NCI-H82 (cell line): ENCODE results near the gene MRPS24.
"Not testable (repeated sequence)": the region's sequence is repeated elsewhere in the genome, so short reads cannot be mapped to it uniquely, and the experiment has no call there.

ENCODE experiments used
- DNase-seq: peaks from one replicate; lab custom pipeline; 2025; lab: John Stamatoyannopoulos, UW

Gene MRPS24

GRCh38 chr7:43869006-43869866 lies at the start of gene MRPS24:
Gene MRPS24, minus strand, starts transcription at chr7:43869517. Its CDS starts 22 bp downstream, at chr7:43869495.
- DNase-seq: peak; percentile 97

DNA sequence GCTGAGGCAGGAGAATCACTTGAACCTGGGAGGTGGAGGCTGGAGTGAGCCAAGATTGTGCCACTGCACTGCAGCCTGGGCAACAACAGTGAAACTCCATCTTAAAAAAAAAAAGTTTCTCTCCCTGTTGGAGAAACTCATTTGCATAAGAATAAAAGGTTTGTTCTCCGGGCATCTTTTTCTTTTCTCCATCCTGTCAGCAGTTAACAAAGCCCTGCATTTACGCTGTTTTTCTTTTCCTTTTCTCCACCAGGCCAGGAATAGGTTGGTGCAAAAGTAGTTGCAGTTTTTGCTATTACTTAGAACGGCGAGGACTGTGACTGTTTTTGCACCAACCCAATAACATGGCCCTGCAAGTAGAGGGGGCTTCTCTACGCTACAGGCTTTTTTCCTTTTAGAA lies 46.6 kb upstream of the MRPS24 start:
- no peak for DNase-seq

DNA sequence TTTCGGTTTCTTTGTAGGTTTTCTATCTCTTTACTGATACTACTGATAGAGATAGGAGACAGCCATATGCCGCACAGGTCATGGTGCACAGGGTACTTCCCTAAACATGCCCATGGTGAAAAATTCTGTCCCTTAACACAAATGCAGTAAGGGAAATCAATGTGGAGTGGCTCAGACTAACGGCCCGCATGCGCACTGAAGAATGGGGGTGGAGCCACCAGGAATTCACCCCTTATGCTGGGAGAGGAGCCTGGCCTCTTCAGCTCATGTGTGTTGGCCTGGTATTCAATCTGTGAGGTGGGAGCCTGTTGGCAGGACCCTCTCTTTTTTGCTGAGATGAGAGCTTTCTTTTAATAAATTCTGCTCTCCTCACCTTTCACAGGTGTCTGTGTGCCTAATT lies 45.5 kb upstream of the MRPS24 start:
- DNase-seq: no peak

DNA sequence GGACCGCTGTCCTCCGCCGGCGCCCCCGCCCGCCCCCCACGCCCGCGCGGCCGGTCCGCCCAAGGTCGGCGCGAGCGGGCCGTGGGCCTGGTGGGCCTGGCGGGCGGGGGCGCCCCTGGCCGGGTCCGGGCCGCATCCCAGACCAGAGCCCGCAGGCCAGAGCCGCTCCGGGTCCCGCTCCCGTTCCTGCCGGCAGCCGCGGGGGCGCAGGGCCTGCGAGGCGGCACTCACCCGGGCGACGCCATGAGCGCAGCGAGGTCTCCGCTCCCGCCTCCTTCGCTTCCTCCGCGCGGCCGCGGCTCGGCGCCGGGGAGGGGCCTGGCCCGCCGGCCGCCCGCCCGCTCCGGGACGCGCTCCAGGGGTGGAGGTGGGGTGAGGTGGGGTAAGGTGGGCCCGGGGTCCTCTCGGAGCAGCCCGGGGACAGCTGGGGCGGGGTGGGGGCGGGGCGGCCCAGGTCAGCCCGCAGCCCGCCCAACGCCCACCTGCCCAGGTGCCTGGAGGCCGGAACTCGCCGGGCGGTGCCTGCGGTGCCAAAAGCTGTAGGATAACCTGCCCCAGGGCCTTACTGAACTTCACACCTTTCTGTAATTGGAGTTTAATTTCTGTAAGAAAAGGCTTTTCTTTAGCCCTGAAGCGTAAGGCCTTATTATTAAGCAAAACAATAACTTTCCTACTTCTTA lies 37.2 kb upstream of the MRPS24 start, which contains the start of gene URGCP:
URGCP (minus strand) TSS at position 266 of the 680 bp plus-strand sequence; CDS start at position 245, 21 bp downstream.
- DNase-seq: peak; percentile 53

- peak; percentile 61 for DNase-seq
These were observed 36.6 kb upstream of the MRPS24 start for GRCh38 chr7:43905956-43906330.

DNA sequence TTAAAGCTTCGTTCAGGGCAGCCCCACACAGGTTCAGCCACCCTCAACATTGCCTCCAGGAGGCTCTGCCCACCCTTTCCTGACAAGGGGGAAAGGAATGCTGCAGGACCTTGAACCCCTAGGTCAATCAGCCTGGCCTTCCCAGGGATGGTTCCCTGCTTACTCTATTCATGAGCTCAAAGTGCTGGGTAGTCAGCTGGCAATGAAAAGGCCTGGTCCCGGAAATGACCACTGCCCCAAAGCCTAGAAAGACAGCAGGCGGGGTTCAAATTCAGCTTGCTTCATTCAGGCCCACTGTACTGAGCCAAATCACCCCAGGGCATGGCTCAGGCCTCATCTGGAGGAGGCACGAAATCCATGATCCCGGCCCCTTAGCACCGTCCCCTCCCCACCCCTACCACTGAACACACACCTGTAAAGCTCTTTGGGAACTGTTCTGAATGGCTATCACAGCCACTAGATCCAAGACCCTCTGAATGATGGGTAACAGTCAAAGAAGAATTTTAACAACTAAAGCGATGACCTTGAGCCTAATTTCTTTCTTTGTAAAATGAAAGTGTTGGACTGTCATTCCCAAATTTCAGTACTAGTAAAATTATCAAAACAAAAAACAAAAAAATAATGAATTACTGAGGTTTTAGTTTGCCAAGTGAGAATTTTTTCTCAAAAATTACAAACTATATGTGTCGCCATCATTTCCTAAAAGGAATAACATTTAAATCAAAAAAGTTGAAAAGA lies 36.1 kb upstream of the MRPS24 start:
- no peak for DNase-seq

- DNase-seq: no peak
These were observed 35.4 kb upstream of the MRPS24 start for GRCh38 chr7:43904533-43905208.

DNA sequence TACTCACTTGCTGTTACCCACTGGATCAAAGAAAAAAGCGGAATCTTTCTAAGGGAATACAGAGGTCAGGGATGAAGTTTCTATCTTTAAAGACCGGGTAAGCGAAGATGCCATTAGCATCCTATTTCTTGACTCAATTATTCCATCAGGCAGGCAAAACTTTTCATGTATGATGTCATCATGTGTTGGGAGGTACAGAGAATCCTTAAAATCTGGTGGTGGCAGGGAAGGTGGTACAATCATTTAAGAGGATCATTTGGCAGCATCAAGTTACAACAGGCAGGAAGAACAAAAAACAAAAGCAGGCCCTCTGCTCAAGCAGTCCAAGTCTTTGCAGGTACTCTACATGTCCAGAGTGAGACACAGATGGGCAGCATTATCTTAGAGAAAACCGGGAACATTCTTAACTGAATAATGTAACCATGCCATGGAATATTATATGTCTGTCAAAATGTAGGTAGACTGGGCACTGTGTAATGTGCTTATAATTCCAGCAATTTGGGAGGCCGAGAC lies 33.3 kb upstream of the MRPS24 start:
- DNase-seq: no peak

DNA sequence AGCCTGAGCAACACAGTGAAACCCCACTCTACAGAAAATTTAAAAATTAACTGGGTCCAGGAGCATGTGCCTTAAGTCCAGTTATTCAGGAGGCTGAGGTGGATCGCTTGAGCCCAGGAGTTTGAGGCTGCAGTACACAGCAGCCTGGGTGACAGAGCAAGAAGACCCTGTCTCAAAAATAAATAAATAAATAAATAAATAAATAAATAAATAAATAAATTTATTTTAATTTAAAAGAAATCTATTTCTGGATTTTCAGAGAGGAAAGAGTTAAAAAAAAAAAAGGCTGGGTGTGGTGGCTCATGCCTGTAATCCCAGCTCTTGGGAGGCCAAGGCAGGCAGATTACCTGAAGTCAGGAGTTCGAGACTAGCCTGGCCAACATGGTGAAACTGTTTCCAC lies 29.3 kb upstream of the MRPS24 start:
- DNase-seq: not testable (repeated sequence)

DNA sequence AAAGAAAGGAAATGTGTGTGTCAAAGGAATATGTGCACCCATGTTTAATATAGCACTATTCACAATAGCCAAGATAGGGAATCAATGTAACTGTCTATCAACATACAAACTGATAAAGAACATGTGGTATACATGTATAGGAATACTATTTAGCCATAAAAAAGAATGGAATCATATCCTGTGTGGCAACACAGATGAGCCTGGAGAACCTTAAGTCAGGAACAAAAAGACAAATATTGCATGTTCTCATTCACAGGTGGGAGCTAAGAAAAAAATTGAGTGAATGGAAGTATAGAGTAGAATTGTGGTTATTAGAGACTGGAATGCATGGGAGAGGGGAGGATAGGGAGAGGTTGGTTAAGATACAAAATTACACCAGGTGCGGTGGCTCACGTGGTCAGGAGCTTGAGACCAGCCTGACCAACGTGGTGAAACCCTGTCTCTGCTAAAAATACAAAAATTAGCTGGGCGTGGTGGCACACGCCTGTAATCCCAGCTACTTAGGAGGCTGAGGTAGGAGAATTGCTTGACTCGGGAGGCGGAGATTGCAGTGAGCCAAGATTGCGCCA lies 26.6 kb upstream of the MRPS24 start:
- DNase-seq: no peak

DNA sequence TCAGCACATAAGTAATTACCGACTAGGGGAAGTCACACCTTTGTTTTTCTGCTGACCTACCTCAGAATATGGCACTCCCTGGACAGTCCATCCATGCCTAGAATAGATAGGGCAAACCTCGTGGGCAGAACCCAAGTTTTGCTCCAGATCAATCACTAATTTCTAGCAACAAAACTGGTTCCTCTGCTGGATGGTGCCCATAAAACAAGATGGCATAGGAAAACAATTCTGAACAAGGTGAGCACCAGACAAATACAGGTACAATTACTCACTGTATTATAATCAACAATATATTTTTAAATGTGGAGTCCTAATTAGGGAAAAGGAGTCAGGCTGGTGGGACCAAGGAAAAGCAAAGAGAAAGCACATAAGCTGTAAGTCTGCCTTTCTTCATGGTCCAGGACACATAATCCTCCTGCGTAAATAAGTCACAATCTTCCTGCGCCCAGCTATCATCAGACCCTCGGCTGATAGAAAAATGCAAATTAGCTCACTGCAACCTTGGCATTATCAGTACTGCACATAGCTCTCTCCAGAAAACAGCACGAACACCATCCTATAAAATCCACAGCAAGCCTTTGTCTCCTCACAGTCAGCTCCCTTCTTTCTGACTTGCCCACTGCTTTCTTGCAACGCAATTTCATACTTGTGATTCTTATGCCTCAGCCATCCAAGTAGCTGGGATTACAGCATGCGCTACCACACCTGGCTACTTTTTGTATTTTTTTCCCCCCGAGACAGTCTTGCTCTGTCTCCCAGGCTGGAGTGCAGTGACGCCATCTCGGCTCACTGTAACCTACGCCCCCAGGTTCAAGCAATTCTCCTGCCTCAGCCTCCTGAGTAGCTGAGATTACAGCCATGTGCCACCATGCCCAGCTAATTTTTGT lies 22.0 kb upstream of the MRPS24 start:
- no peak for DNase-seq

GRCh38 chr7:43890468-43890867 lies 21.2 kb upstream of the MRPS24 start:
- DNase-seq: no peak

- DNase-seq: no peak
These were observed 20.0 kb upstream of the MRPS24 start for GRCh38 chr7:43888993-43889945.

- no peak for DNase-seq
These were observed 15.3 kb upstream of the MRPS24 start for GRCh38 chr7:43884617-43885016.

DNA sequence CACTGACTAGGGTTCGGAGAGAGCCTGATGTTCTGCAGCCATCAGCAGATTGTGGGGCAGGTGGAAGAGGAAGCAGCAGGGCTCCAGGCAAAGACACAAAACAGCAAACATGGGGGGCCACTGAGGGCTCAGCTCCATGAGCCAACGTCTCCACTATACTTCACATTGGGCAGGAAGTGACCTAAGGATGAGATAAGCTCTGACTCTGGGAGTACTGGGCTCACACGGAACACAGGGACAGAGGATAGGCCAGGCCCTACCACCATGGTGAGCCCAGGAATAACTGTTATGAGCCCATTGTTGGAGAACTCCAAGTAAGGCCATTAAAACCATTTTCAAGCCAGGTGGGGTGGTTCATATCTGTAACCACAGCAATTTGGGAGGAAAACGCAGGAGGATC lies 14.9 kb upstream of the MRPS24 start:
- no peak for DNase-seq

GRCh38 chr7:43880596-43880995 lies 11.3 kb upstream of the MRPS24 start:
- no peak for DNase-seq

DNA sequence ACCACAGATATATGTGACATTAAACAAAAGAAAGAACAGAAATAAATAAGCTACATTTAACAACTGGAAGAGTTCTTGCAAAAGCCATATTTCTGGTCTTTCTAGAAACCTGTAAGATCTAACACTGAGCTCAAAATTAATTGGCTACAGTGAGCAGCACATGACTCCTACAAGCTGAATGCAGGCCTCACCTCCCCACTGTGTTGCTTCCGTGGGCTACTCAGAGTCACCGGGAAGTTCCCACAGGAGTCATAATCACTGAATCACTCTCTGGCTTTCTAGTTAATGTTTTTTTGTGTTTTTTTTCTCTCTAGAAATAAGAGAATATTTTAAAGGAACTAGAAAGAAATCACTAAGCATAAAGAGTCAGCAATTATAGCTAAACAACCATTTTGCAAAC lies 10.2 kb upstream of the MRPS24 start:
- no peak for DNase-seq

DNA sequence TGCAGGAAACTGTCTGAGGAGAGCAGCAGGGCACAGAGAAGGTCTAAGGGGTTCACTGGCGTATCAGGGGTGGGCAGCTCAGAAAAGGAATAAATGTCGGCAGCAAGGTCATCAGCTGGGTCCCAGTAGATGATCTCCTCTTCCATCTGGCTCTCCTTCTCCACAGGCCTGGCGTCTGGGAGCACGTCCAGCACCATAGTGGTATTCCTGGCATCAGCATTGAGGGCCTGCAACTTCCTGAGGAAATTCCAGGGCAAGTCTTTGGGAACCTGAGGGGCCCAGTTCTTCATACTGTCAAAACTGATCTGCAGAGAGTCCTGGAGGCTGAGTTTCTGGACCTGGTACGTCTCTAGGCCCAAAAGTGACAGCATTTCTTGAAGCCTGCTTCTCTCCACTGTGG lies 9.6 kb upstream of the MRPS24 start:
- DNase-seq: no peak
